ENCODE measurements around the gene EMX2. TPM values are rescaled to one million over a fixed set of nuclear protein-coding genes. Genes with fewer than 3 reads are reported as not detected.

EMX2 gene
- total and polyA plus RNA-seq, 12 donors = 0.13 to 0.59 (median 0.15) TPM; not detected in 7

DNA sequence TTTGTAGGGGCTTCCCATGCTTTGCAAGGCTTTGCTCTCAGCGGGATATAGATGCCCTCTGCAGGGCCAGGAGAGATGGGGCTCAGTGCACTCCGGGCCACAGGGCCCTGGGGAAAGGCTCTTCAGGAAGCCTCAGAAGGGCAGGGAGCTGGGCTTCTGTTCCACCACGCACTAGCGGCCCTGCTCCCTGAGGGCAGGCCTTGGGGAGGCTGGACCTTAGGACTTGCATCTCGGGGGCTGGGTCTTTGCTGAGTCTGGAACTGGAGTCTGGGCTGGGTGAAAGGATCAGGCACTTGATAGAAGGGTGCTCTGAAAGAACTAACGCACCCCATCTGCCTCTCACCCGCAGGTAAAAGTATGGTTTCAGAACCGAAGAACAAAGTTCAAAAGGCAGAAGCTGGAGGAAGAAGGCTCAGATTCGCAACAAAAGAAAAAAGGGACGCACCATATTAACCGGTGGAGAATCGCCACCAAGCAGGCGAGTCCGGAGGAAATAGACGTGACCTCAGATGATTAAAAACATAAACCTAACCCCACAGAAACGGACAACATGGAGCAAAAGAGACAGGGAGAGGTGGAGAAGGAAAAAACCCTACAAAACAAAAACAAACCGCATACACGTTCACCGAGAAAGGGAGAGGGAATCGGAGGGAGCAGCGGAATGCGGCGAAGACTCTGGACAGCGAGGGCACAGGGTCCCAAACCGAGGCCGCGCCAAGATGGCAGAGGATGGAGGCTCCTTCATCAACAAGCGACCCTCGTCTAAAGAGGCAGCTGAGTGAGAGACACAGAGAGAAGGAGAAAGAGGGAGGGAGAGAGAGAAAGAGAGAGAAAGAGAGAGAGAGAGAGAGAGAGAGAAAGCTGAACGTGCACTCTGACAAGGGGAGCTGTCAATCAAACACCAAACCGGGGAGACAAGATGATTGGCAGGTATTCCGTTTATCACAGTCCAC is 5.4 kb downstream of the EMX2 start:
- intact Hi-C loops (cut with DNase I) = no loop called here
- Histone ChIP-seq H3K4me3 (no peak overlapping the region), H3K36me3 (no peaks in the 10 kb centered on the region), H3K27me3 (peaks cover 59 to 100% (median 100%) of the 10 kb centered on the region in 7 donors), H3K4me1 (peaks cover 8 to 64% (median 30%) of the 10 kb centered on the region in 9 donors), H3K9me3 (no peaks in the 10 kb centered on the region), H3K27ac (no peak overlapping the region)
- no peak for TF ChIP-seq CTCF (IDR thresholded peaks at IDR 0.05)
- no peak for DNase-seq
- WGBS, 2 donors = 6 to 14% methylated on average over 32 of the region's 32 CpGs
- ATAC-seq = no peak

GRCh38 chr10:117549100-117549585 is 6.6 kb downstream of the EMX2 start:
- DNase-seq (no peak), ATAC-seq (no peak)
- Histone ChIP-seq H3K27ac (no peak overlapping the region), H3K9me3 (no peaks in the 10 kb centered on the region), H3K27me3 (peaks cover 55 to 100% (median 100%) of the 10 kb centered on the region in 7 donors), H3K4me3 (no peak overlapping the region), H3K4me1 (peaks cover 9 to 61% (median 25%) of the 10 kb centered on the region in 9 donors), H3K36me3 (no peaks in the 10 kb centered on the region)
- TF ChIP-seq CTCF (IDR thresholded peaks at IDR 0.05) = no peak
- 16 to 26% methylated on average over 6 of the region's 6 CpGs for WGBS, 2 donors
- intact Hi-C loops (cut with DNase I) = no loop called here

- intact Hi-C loops (cut with DNase I) = no loop called here
- Histone ChIP-seq H3K4me3 (no peak overlapping the region), H3K9me3 (no peaks in the 10 kb centered on the region), H3K4me1 (peaks cover 6 to 52% (median 15%) of the 10 kb centered on the region in 9 donors), H3K27ac (no peak overlapping the region), H3K36me3 (no peaks in the 10 kb centered on the region), H3K27me3 (peaks cover 49 to 100% (median 100%) of the 10 kb centered on the region in 7 donors)
- TF ChIP-seq CTCF (IDR thresholded peaks at IDR 0.05) = no peak
- no peak for ATAC-seq
- WGBS, 2 donors = 12 to 21% methylated on average over 6 of the region's 6 CpGs
- no peak for DNase-seq
These were observed 7.5 kb downstream of the EMX2 start for GRCh38 chr10:117550076-117550475.

DNA sequence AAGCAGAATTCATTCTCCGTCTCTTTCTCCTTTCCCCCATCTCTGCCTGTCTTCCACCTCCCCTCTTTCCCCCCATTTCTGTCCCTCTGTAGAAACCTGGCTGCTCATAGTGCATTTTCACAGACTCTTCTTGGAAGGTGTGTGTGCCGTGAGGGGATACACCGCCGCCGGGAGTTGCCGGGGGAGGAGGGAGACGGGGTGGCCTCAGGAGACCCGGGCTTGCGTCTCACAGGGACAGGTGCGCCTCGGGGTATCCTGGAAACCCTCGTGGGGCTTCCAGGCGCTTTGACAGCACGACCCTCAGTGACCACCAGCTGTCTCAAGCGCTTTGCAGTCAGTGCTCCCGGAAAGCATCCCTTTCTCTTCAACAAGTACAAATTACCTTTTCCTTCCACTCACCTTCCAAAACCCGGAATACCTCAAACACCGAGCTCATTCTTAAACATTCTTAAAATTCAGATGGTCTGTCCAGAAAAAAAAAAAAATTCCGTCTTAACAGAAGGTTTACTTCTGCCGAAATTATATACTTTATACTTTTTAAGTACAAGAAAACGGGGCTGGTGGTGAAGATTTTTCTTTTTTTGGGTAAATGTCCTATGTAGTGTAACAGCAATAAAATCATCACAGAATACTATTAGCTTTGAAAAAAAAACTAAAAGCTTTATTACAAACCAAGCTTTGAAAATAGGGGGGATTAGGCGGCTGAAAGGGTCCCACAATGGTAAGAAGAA is 8.2 kb downstream of the EMX2 start:
- 7 to 13% methylated on average over 22 of the region's 22 CpGs for WGBS, 2 donors

More for the DNA sequence above, 8.2 kb downstream of the EMX2 start:
- Histone ChIP-seq H3K4me3 (no peak overlapping the region), H3K4me1 (peaks cover 0 to 45% (median 9%) of the 10 kb centered on the region in 9 donors), H3K9me3 (no peaks in the 10 kb centered on the region), H3K27ac (no peak overlapping the region), H3K27me3 (peaks cover 42 to 100% (median 100%) of the 10 kb centered on the region in 7 donors), H3K36me3 (no peaks in the 10 kb centered on the region)
- intact Hi-C loops (cut with DNase I) = no loop called here
- ATAC-seq = no peak
- TF ChIP-seq CTCF (IDR thresholded peaks at IDR 0.05) = no peak
- DNase-seq = no peak

Measured in heart right ventricle (tissue), 16 donors.